HK-2 (cell line): ENCODE data around the gene ARHGAP42.

Experiments used
- DNase-seq: peaks from one replicate; pipeline ENCODE4 v3.0.0-alpha.2; 2018; ENCODE audit not compliant: unreplicated experiment

The ARHGAP42 gene

GRCh38 chr11:100914415-100915110 lies 227.5 kb downstream of the ARHGAP42 start:
- no peak for DNase-seq

GRCh38 chr11:100918551-100919500 lies 231.7 kb downstream of the ARHGAP42 start:
- no peak for DNase-seq

DNA sequence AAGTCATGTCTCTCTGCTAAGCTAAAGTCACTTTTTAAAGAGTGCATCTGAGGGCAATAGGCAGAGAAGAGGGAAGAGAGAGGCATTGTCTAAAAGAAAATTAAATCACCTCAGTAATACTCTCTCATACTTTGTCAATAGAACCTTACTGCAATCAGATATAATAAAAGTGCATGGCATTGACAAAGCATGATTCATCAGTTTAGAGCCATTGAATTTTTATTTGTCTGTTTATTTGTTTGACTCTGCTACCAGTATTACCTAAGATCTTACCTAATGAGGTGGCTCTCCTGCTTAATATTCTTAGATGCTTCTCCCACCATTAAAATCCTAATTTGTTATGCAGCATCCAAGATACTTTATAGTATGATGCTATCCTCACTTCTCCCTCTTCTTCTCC lies 233.5 kb downstream of the ARHGAP42 start:
- no peak for DNase-seq

DNA sequence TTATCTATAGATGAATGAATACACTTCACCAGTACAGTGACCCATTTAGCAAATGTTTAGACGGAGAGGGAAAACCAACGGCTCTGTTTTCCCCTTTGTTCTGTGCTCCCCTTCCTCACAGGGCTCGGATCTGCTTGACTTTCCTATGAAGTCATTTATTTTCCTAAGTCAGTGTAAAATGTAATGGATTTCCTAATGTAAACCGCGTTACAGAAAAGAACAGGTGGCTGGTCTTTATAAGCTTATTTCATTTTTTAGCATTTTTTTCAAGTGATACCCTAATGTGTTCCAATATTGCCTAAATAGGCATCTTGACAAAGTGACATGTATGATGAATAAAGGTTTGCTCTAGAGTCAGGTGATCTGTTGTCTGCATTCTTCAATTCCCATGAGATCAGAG lies 235.0 kb downstream of the ARHGAP42 start:
- no peak for DNase-seq

DNA sequence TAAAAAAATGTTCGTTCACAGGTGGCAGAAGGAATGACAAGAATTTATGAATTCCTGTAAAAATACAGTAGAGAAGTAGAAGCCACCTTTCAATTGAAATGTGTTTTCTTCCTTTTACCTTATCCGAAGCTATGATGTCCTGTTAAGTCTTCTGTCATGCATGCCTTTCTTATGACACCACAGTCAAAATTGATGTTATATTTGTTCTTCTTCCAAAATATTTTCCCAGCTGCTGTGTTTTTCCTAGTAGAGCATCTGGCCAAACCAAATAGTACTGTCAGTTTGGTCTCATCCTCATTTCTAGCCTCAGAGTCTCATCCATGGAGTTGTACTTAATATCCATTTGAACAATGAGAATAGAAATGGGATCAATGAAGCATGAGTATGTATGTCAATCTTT lies 236.5 kb downstream of the ARHGAP42 start:
- DNase-seq: no peak

GRCh38 chr11:100925935-100926334 lies 238.8 kb downstream of the ARHGAP42 start:
- DNase-seq: no peak

DNA sequence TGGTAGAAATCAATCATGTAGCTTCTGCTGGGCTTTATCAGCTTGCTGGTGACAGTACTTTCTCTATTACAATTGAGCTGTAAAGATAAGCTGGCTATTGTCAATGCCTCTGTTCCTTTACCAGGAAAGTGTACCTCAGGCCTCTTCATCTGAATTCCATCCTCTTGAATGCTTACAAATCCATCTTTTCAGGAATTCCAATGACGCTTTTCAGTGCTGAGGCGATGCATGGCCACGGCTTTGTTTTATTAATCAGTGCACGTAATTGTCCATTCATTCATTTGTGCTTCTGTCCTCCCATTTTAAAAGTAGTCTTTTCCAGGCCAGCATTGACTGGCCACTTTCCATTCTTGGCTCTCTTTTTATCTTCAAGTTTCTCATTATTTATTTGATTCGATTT lies 240.5 kb downstream of the ARHGAP42 start:
- no peak for DNase-seq

DNA sequence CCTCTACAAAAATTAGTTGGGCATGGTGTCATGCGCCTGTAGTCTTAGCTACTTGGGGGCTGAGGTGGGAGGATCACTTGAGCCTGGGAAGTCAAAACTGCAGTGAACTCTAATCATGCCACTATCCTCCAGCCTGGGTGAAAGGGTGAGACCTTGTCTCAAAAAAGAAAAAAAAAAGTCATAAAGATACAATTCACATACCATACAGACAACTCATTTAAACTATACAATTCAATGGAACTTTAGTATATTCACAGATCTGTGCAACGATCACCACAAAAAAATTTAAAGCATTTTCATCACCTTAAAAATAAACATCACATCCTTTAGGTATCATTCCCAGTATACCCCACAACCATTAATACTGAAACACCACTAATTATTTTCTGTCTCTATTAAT lies 241.3 kb downstream of the ARHGAP42 start:
- DNase-seq: no peak

DNA sequence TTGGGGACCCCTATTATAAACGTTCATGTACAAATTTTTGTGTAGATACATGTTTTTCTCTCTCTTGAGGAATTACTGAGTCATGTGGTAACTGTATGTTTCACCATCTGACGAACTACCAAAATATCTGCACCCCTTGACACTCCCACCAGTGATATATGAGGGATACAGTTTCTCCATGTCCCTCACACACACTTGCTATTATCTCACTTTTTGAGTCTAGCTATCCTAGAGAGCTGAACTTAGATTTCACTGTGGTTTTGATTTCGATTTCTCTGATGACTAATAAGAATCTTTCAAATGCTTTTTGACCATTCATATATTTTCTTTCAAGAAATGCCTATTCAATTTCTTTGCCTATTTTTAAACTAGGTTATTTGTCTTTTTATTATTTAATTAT lies 242.3 kb downstream of the ARHGAP42 start:
- no peak for DNase-seq

DNA sequence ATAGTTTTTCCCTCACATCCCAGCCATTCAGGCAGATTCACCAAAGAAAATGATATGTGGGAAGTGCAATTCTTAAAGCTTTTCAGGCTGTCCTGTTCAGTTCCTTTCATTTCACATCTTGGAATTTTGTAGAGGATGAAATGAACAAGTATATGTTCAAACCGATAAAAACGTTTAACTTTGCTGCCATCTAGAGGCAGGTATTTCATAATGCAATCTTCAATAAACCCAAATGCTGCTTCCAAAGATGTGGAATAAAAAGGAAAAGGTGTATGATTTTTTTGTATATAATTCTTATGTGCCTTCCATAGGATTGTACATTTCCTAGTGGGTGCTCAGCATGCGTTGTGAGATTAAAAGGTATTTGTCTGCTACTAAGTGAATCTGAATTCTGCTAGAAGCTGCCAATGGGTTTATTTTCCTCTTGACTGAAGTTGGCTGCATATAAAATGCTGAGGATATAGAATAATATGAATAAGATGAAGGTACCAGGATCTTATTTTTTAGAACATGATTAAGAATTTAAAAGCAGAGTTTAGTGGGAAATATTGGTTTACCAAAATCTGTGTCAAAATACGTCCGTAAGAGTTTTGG lies 243.2 kb downstream of the ARHGAP42 start:
- DNase-seq: no peak

- DNase-seq: no peak
Observed at GRCh38 chr11:100932474-100933100, 245.5 kb downstream of the ARHGAP42 start.

DNA sequence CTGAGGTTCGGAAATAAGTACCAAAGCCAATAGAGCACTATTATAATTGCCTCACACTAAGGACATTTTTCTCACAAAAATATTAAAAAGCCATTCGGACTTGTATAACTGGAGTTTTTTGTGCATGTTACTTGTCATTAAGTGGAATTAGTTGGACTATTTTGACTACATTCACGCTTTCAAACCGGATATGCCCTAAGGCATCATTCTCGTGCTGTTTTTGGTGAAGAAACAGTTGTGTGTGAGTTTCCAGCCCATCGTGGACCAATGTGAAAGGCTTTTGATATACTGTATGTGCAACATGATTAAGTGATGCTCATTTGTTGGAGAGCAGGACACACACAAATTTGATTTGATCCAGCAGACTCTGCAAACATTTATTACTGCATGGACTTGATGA lies 249.7 kb downstream of the ARHGAP42 start:
- DNase-seq: no peak

DNA sequence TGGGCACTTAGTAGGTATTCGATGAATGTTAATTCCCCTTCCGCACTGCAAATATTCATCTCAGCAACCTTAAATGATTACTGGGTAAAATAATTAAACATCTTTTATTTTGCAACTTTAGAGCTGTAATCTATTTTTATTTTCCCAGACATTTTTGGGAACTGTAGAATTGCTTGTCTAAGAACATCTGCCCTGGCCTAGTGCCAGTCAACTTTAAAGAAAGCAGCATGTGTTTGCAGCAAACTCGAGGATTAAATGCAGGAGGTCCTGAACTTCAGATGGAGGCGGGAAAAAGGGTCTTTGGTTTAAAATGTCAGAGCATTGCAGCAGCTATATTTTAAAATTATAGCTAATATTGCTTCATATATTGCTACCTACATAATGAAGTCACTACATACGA lies 252.5 kb downstream of the ARHGAP42 start:
- no peak for DNase-seq

GRCh38 chr11:100940111-100940510 lies 253.0 kb downstream of the ARHGAP42 start:
- no peak for DNase-seq

DNA sequence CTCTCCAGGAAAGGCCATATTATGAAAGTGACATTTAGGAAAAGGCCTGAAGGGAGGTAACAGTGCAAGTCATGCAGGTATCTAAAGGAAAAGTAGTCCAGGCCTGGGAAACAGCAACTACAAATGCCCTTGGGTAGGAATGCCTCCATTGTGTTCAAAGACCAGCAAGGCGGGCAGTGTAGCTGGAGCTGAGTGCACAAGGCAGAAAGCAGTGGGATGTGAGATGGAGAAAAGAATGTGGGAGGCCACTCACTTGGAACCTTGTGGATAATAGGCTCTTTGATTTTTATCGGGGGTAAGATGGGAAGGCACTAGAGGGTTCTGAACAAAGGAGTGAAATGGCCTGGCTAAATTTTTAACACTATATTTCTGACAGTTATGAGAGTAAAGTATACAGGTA lies 253.9 kb downstream of the ARHGAP42 start:
- no peak for DNase-seq

DNA sequence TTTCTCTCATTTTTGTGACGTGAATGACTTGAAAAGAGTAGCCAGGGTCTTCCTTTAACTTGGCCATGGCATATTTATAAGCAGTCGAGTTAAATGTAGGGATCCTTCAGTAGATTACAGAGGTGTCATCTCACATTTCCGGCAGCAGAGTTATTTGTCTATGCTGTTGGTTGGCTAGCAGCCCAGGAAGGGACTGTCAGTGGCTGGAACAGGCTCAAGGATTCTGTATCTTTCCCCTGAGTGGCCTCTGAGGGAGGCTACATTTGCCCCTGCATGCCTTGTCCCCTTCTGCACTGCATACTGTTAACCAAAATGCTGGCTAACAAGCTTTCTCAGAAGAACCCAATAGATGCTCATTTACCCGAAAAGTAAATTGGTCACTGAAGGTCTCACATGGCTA lies 254.9 kb downstream of the ARHGAP42 start:
- DNase-seq: no peak

DNA sequence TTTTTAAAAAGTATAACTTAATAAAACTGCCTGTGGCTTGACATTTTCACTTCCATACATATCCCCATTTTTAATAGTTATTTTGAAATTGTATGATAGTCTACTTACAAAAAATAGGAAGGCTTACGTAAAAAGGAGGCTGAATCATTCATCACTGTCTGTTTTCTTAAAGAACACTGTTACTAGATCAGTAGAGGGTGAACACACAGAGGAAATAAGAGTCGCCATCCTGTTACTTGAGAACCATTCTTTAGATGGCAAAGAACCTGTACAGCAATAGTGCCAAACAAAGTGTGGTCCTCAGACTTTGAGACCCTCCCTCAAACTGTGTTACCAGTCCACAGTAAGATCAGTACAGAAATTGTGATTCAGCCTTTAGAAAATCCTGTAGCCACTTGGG lies 261.8 kb downstream of the ARHGAP42 start:
- no peak for DNase-seq

DNA sequence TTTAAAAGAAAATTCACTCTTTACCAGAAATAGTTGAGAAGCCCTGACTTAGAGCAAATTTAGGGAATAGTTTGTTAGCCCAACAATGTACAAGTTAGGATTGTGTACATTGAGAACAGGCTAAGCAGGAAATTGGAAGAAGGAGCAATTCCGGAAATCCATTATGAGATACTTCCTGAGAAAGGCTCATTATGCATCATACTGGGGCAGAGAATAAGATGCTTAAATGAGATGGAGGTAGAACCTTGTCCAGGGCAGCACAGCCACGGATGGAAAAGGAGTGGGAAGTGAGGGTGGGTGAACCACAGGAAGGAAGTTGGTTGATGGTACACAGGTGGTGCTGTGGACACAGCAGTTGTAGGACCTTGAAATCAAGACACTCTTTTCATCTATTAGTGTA lies 262.4 kb downstream of the ARHGAP42 start:
- no peak for DNase-seq

DNA sequence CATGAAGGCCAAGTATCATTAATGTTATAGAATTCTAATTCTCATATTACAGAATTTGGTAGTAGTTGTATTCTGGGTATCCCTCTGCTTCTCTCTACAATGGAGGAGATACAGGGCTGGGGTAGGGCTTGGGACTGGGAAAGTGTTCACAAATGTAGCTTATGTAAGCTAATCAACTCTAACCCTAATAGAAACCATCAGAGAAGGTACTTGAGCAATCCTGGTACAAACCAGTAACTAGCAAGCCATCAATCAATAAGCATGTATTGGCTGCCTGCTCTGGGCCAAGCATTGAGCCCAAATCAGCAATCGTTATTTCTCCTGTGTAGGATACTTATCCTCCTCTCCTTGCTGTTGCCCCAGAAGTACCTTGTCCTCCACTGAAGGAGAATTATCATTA lies 268.2 kb downstream of the ARHGAP42 start:
- no peak for DNase-seq

DNA sequence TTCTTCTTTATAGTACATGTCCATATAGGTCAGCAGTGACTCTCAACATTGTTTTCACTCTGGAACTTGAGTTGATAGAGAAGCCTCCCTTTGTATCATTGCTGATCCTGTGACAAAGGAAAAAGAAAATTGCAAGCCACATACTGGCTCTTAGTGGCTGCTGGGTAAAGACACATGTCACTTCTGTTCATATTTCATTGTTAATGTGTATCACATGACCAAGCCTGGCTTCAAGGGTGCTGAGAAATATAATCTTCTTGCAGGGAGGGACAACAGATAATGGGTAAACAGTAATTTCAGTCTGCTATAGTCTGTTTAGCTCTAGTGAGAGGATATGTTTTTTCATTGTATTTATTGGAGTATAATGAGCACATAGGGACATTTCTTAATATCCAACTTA lies 269.3 kb downstream of the ARHGAP42 start:
- no peak for DNase-seq

- no peak for DNase-seq
Observed at GRCh38 chr11:100957499-100957898, 270.4 kb downstream of the ARHGAP42 start.

DNA sequence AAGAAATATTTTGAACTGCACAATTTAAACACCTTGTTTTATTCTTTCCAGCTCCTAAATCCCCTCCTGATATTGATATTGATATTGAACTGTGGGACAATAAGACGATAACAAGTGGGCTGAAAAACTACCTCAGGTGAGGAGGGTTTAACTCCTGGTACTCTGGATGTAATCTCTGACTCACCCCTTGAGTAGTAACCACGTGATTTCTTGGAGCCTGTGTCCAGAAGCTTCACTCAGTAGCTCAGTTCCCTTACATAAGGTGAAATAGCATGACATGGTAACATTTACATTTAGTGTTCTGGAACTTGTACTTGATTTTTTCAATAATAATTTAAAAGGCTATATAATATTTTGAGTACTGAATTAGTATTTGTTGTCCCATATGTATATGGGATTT lies 274.5 kb downstream of the ARHGAP42 start:
- DNase-seq: no peak
